ENCODE results near the gene PBOV1. TPM values are rescaled to one million over a fixed set of nuclear protein-coding genes. Genes with fewer than 3 reads are reported as not detected.

PBOV1 gene
- total RNA-seq, 1 experiment from 2014 or later: not detected

GRCh38 chr6:138248011-138248410 is 29.7 kb upstream of the PBOV1 start (continued):
- TF ChIP-seq YY1 (IDR thresholded peaks at IDR 0.05; ENCODE audit: extremely low read depth, insufficient replicate concordance, low read depth, low read length) (no peak), CEBPB (IDR thresholded peaks at IDR 0.05; ENCODE audit: low read depth) (no peak), POLR2AphosphoS5 (IDR thresholded peaks at IDR 0.05; ENCODE audit: low read depth, low read length) (no peak), FOSL1 (IDR thresholded peaks at IDR 0.05; ENCODE audit: low read depth) (no peak), RAD21 (IDR thresholded peaks at IDR 0.05; ENCODE audit: low read depth) (no peak), TCF7L2 (IDR thresholded peaks at IDR 0.05; ENCODE audit: borderline replicate concordance, extremely low read depth, insufficient read depth, insufficient read length) (no peak), ZNF274 (IDR thresholded peaks at IDR 0.05; ENCODE audit: low read depth, low read length) (no peak), SRF (IDR thresholded peaks at IDR 0.05; ENCODE audit: low read depth) (no peak), ELF1 (IDR thresholded peaks at IDR 0.05; ENCODE audit: borderline replicate concordance, low read depth) (no peak), JUND (IDR thresholded peaks at IDR 0.05) (no peak), EGR1 (IDR thresholded peaks at IDR 0.05; ENCODE audit: low read depth) (no peak), POLR2A (IDR thresholded peaks at IDR 0.05; ENCODE audit: borderline replicate concordance, extremely low read depth, insufficient read depth, insufficient read length) (no peak)

- CTCF ChIA-PET: no interaction called here
- POLR2A ChIA-PET: no interaction called here
- no TSS peak for BruUV-seq (replicated peaks)
These were observed 28.6 kb upstream of the PBOV1 start for GRCh38 chr6:138246650-138247440.

More at GRCh38 chr6:138246650-138247440, 28.6 kb upstream of the PBOV1 start:
- H3K9me3 ChIP-seq (ENCODE audit: control insufficient read depth in 1 of 2, insufficient read depth in 1 of 2, low read depth in 1 of 2, low read length in 2 of 2): no peaks in the 10 kb centered on the region
- no peak overlapping the region for H3K4me3 ChIP-seq (replicated peaks in 1 of 2; ENCODE audit: low read depth in 1 of 2, low read length in 2 of 2)
- no peak overlapping the region for H3K27ac ChIP-seq (ENCODE audit: low read depth, low read length)
- H2AFZ ChIP-seq (ENCODE audit: low read depth, low read length, poor library complexity, severe bottlenecking): no peak overlapping the region
- no peaks in the 10 kb centered on the region for H3K79me2 ChIP-seq (ENCODE audit: insufficient read depth, low read length)
- no peak overlapping the region for H3K4me2 ChIP-seq (ENCODE audit: low read length)
- intact Hi-C loops (cut with micrococcal nuclease): no loop called here
- H3K9me2 ChIP-seq (ENCODE audit: insufficient read depth): no peaks in the 10 kb centered on the region
- no peaks in the 10 kb centered on the region for H3K36me3 ChIP-seq (ENCODE audit: control insufficient read depth in 1 of 2, insufficient read depth in 2 of 2, low read length in 2 of 2)
- TF ChIP-seq YY1 (IDR thresholded peaks at IDR 0.05; ENCODE audit: extremely low read depth, insufficient replicate concordance, low read depth, low read length): no peak
- no peak for TF ChIP-seq POLR2A (IDR thresholded peaks at IDR 0.05; ENCODE audit: borderline replicate concordance, extremely low read depth, insufficient read depth, insufficient read length)
- TF ChIP-seq ATF3 (IDR thresholded peaks at IDR 0.05): no peak
- TF ChIP-seq TCF7L2 (IDR thresholded peaks at IDR 0.05; ENCODE audit: borderline replicate concordance, extremely low read depth, insufficient read depth, insufficient read length): no peak
- no peak for TF ChIP-seq EGR1 (IDR thresholded peaks at IDR 0.05; ENCODE audit: low read depth)
- TF ChIP-seq POLR2AphosphoS5 (IDR thresholded peaks at IDR 0.05; ENCODE audit: low read depth, low read length): no peak
- TF ChIP-seq MAX (IDR thresholded peaks at IDR 0.05): no peak
- TF ChIP-seq ELF1 (IDR thresholded peaks at IDR 0.05; ENCODE audit: borderline replicate concordance, low read depth): no peak
- RAD21 ChIA-PET (ENCODE audit: low non-redundant PET in 1 of 2, low total read pairs in 2 of 2, uncharacterized antibody in 2 of 2, unreplicated experiment in 2 of 2): no interaction called here
- H3K27me3 ChIP-seq (ENCODE audit: insufficient read depth, low read length): no peaks in the 10 kb centered on the region
- ATAC-seq (no peak), DNase-seq (ENCODE audit: low read depth, low spot score) (no peak)
- no peaks in the 10 kb centered on the region for H3K4me1 ChIP-seq (ENCODE audit: control insufficient read depth in 1 of 2, insufficient read depth in 2 of 2, low read length in 2 of 2)
- no peak overlapping the region for H3K9ac ChIP-seq (ENCODE audit: low read length)
- no peaks in the 10 kb centered on the region for H4K20me1 ChIP-seq (ENCODE audit: insufficient read depth)
